Stimulated activated CD4-positive, alpha-beta T cell treated with anti-CD3 and anti-CD28 coated beads, TNF-alpha, amount 100 ng/mL, for 24 hours (primary cell): ENCODE data around the gene DOC2A.

Source experiments
- DNase-seq, 3 experiments: peaks; one replicate each; pipeline ENCODE4 v3.0.0-alpha.2; 2020; ENCODE audit warnings: low read depth in 3 of 3

Gene DOC2A

GRCh38 chr16:29989111-29989858 is 21.5 kb downstream of the DOC2A start:
- no peak for DNase-seq

GRCh38 chr16:29988346-29989075 is 22.3 kb downstream of the DOC2A start:
- DNase-seq = no peak

GRCh38 chr16:29987371-29988085 is 23.3 kb downstream of the DOC2A start:
- DNase-seq = no peak

- DNase-seq = no peak
Observed at GRCh38 chr16:29986931-29987330, 23.9 kb downstream of the DOC2A start.

- DNase-seq = no peak
Observed at GRCh38 chr16:29986231-29986630, 24.6 kb downstream of the DOC2A start.

GRCh38 chr16:29985271-29985811 is 25.5 kb downstream of the DOC2A start:
- no peak for DNase-seq

GRCh38 chr16:29984764-29985147 is 26.1 kb downstream of the DOC2A start:
- DNase-seq = no peak

- DNase-seq = no peak
Observed at GRCh38 chr16:29984137-29984763, 26.6 kb downstream of the DOC2A start.

GRCh38 chr16:29983420-29984136 is 27.2 kb downstream of the DOC2A start:
- DNase-seq = no peak

- no peak for DNase-seq
Observed at GRCh38 chr16:29982560-29983419, 28.0 kb downstream of the DOC2A start.

GRCh38 chr16:29978564-29979270 is 32.1 kb downstream of the DOC2A start:
- DNase-seq = no peak

- no peak for DNase-seq
Observed at GRCh38 chr16:29978081-29978480, 32.7 kb downstream of the DOC2A start.

- no peak for DNase-seq
Observed at GRCh38 chr16:29977063-29977825, 33.6 kb downstream of the DOC2A start.

- no peak for DNase-seq
Observed at GRCh38 chr16:29975811-29976511, 34.9 kb downstream of the DOC2A start.

GRCh38 chr16:29975134-29975538 is 35.7 kb downstream of the DOC2A start:
- DNase-seq = no peak

- DNase-seq = no peak
Observed at GRCh38 chr16:29974291-29975133, 36.3 kb downstream of the DOC2A start.
